NCI-H1930 (cell line): ENCODE results near the gene ATP1A2.
"Not testable (repeated sequence)": the region's sequence is repeated elsewhere in the genome, so short reads cannot be mapped to it uniquely, and the experiment has no call there.

Experiments used
- DNase-seq, 2 experiments: peaks; one replicate each; lab custom pipeline; 2025; lab: John Stamatoyannopoulos, UW

The ATP1A2 gene

DNA sequence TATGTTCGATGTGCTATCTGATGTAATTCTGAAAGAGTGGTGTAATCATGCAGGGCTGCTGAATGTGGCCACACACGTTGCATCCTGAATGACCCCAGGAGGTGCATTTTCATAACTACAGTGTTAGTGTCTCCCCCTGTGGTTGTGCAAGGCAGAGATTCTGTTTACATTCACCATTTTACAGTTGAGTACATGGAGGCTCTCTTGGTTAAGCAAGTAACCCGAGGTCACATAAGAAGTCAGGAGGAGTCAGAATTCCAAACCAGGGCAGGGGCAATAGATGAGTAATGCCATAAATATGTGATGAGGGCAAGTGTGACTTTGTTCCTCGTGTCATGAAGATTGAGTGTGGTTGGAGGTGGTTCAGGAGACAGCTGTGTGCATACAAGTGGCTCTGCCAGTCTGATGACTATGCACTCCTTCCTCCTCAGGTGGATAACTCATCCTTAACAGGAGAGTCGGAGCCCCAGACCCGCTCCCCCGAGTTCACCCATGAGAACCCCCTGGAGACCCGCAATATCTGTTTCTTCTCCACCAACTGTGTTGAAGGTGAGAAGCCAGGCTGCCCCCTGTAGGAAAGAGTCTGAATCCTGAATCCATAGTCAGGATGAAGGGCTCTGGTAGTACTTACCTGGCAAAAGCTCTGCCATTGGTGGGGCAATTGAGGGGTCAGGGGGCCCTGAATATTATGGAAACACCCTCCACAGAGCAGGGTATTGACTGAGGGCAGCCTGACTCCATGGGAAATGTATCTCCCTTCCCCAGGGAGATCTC is 9.3 kb downstream of the ATP1A2 start:
- DNase-seq: peak in 1 of 2 experiments; percentile 3

- DNase-seq: no peak
These were observed 10.2 kb downstream of the ATP1A2 start for GRCh38 chr1:160125746-160126145.

GRCh38 chr1:160126342-160126741 is 10.8 kb downstream of the ATP1A2 start:
- not testable (repeated sequence) for DNase-seq

DNA sequence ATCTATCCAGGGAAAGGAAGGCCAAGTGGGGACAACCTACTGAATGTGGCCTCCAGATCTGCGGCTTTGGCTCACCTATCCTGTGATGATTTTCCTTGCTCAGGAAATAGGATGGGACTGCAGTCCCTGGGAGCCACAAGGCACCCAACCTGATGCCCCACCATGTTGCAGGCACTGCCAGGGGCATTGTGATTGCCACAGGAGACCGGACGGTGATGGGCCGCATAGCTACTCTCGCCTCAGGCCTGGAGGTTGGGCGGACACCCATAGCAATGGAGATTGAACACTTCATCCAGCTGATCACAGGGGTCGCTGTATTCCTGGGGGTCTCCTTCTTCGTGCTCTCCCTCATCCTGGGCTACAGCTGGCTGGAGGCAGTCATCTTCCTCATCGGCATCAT is 11.8 kb downstream of the ATP1A2 start:
- no peak for DNase-seq

- DNase-seq: no peak
These were observed 12.4 kb downstream of the ATP1A2 start for GRCh38 chr1:160127865-160128523.

- no peak for DNase-seq
These were observed 13.1 kb downstream of the ATP1A2 start for GRCh38 chr1:160128636-160129035.

- DNase-seq: no peak
These were observed 13.5 kb downstream of the ATP1A2 start for GRCh38 chr1:160129046-160129445.

DNA sequence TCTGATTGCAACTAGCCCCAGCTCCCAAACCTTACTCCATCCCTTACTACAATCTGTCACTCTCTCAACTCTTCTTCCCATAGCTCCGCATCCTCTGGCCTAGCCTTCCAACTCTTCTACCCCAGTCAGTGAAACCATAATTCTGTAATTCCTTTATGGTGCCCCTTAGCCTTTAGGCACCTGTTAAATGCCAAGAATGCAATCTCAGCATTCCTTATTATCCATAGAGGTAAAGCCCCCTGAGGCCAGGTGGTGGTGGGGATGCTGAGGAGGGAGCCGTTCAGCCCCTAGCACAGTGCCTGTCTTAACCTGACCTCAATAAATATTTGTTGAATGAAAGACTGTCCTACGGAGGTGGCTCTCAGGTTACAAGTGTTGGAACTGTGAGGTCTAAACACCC is 14.0 kb downstream of the ATP1A2 start:
- DNase-seq: no peak

GRCh38 chr1:160129966-160130365 is 14.4 kb downstream of the ATP1A2 start:
- DNase-seq: no peak

DNA sequence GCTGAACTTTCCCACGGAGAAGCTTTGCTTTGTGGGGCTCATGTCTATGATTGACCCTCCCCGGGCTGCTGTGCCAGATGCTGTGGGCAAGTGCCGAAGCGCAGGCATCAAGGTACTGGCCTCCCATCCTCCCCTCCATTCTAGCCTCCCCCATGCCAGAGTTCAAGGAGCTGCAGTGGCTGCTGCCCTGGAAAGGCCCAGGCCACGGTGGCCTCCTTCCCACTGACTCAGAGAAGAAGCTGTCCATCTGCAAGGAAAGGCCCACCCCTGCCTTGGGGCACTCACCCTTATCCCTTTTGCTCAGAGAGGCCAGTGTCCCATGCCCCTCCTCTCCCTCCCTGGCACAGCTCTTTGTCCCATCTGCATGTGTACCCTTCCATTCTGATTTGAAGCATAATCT is 14.9 kb downstream of the ATP1A2 start:
- DNase-seq: no peak

DNA sequence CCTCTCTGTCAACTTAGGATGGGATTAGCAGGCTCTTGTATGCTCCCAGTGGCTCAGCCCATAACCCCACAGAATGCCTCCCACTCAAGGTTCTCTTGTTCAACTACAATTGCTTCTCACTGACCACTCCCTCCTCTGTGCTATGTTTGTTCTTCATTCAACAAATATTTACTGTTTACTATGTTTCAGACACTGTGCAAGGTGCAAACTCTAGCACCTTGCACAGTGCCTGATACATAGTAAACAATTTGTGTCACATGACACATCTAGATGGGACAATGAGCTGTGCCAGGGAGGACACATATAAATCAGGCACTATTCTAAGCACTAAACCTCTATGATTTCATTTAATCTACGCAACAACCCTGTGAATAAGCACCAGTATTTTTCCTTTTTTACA is 15.4 kb downstream of the ATP1A2 start:
- DNase-seq: no peak

- no peak for DNase-seq
These were observed 16.4 kb downstream of the ATP1A2 start for GRCh38 chr1:160131803-160132565.

DNA sequence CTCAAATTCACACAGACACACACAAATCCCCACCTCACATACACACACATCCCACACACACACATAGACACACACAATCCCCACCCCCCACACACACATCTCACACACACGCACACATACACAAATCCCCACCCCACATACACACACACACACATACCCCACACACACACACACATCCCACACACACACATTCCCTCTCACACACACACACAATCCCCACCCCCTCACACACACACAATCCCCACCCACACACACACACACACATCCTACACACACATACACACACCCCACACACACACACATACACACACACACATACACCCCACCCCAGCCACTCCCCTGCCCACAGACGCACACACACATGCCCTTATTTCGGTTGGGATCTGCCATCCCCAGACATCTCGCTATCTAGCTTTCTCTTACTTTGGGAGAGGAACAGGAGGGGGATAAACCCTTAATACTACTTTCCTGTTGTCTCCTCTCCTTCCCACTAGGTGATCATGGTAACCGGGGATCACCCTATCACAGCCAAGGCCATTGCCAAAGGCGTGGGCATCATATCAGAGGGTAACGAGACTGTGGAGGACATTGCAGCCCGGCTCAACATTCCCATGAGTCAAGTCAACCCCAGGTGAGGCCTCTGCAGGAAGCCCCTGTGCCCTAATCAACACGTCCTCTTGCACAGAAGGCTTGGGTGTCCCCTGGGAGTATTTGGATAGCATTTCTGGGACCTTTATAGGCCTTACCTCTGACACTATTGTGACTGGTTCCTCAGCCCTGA is 18.6 kb downstream of the ATP1A2 start:
- DNase-seq: no peak

DNA sequence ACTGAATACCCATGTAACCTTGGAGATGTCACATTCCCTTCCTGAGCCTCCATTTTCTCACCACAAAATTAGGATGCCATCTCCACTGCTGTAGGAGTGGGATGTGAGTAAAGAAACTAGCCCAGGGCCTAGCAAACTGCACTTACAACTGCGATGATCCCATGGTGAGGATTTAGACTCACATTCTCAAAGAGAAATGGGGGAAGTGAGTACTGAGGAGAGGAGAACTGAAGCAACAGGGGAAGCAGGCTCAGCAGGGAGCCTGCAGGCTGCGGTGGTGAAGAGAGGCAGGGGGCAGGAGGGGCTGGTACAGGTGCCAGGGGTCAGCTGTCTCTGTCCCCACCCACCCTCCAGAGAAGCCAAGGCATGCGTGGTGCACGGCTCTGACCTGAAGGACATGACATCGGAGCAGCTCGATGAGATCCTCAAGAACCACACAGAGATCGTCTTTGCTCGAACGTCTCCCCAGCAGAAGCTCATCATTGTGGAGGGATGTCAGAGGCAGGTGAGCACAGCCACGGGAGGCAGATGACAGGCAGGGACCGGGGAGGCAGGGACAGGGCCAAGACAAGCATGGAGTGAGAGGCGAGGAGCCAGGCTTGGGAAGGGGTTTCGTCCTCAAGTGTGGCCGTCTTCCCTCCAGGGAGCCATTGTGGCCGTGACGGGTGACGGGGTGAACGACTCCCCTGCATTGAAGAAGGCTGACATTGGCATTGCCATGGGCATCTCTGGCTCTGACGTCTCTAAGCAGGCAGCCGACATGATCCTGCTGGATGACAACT is 19.4 kb downstream of the ATP1A2 start:
- no peak for DNase-seq

DNA sequence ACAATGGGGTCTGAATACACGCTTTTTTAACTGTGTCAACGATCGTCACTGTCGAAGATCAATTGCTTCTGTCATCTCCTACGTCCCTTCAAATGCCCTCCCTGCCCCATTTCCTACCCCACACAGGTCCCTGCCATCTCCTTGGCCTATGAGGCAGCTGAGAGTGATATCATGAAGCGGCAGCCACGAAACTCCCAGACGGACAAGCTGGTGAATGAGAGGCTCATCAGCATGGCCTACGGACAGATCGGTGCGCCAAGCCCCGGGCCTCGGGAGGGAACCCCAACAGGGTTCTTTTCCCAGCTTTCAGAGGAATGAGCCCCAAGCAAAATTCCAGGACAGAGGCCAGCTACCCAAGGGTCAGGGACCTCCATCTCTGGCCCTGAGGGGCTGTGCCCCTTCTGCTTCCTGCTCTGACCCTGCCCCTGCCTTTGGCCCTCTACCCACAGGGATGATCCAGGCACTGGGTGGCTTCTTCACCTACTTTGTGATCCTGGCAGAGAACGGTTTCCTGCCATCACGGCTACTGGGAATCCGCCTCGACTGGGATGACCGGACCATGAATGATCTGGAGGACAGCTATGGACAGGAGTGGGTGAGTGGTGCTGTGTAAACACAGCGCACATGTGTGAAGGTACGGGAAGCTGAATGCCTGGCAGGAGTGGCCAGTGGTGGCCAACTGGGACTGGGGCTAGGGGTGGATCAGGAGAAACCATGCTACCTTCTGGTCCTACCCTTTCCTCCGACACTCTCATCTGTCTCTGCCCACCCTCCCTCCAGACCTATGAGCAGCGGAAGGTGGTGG is 20.8 kb downstream of the ATP1A2 start:
- no peak for DNase-seq

DNA sequence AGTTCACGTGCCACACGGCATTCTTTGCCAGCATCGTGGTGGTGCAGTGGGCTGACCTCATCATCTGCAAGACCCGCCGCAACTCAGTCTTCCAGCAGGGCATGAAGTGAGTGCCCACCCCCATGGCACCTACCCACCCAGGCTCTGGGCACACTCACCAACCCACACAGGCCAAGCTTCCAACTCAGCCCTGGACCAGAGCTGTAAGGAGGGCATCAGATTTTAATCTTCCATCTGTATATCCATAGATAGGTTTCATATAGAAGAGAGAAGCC is 21.3 kb downstream of the ATP1A2 start:
- no peak for DNase-seq

DNA sequence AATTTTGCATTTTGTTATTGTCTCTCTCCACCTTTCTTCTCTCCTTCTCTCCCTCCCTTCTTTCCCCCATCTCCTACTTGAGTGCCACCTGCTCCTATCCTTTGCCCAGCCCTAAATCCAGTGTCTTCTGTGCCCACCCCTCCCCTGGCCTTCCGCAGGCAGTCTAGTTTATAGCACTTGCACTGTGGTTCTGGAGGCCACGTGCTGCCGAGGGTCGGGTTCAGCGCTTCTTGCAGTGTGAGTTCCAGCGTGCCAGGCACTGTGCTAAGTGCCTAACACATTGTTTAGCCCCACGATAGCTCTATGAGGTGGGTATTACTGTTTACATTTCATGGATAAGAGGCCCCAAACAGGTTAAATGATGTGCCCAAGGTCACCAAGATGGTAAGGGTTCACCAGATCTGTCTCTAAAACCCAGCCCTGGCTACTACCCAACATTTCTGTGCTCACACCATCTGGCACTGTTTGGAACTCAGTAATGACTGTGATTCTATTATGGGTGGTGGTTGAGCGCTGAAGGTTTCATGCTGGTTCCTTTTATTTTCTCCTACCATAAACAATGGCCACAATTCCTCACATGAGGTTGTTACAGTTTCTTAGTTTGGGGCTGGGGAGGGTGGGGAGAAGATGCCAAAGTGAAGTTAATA is 21.8 kb downstream of the ATP1A2 start:
- DNase-seq: no peak

DNA sequence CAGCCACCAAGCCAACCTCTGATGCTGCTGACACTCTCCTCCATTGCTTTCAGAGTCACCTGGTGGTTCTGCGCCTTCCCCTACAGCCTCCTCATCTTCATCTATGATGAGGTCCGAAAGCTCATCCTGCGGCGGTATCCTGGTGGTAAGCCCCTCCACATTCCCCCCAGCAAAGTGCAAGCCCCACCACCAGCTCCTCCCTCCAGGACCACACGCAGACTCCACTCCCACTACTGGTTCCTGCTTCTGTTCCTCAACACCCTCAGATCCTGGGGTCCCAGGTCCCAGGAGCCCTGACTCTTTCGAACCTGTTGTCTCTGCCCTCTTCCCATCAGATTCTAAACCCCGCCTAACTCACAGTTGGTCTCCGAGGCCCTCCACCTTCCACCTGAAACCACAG is 24.3 kb downstream of the ATP1A2 start:
- no peak for DNase-seq

DNA sequence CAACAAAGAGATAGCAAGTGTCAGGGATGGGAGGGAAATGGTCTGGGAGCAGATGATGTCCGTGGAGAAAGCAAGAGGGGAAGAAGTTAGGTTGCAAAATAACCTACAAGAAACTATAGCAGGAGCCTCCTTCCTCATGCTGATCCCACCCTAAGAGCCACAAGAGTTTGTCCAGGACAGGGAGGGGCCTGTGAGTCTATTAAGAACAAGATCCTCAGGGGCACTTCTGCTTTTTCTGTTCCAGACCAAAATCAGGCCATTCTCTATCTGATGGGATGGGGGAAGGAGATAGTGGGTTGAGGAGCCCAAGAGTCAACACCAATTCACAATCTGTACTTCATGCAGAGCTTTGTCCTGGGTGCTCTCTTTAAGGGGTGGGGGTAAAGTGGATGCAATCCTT is 28.1 kb downstream of the ATP1A2 start:
- no peak for DNase-seq

- no peak for DNase-seq
These were observed 29.4 kb downstream of the ATP1A2 start for GRCh38 chr1:160144921-160145320.
